Endodermal cell (in vitro differentiated cells): ENCODE measurements around the gene RABGGTA. TPM values are rescaled to one million over a fixed set of nuclear protein-coding genes. Genes with fewer than 3 reads are reported as not detected.

Experiments
- DNase-seq: peaks from one replicate; pipeline ENCODE4 v3.0.0-alpha.2; 2017
- H3K27ac ChIP-seq: 2 replicates; pipeline ENCODE4 v1.5.1; 2013; ENCODE audit warnings: mild to moderate bottlenecking, low read depth, low read length, moderate library complexity
- H3K27me3 ChIP-seq: 2 replicates; pipeline ENCODE4 v1.6.1; 2013; ENCODE audit warnings: mild to moderate bottlenecking, low read length, moderate library complexity; ENCODE audit not compliant: insufficient read depth, control insufficient read depth, poor library complexity, severe bottlenecking
- H3K36me3 ChIP-seq: 2 replicates; pipeline ENCODE4 v1.7.0; 2013; ENCODE audit warnings: mild to moderate bottlenecking, low read length, moderate library complexity; ENCODE audit not compliant: control insufficient read depth, insufficient read depth
- H3K4me1 ChIP-seq: one replicate; pipeline ENCODE4 v1.7.0; 2013; ENCODE audit warnings: low read length; ENCODE audit not compliant: control insufficient read depth, insufficient read depth
- H3K4me3 ChIP-seq: 2 replicates; pipeline ENCODE4 v1.5.1; 2013; ENCODE audit warnings: mild to moderate bottlenecking, low read length, moderate library complexity
- H3K9ac ChIP-seq: 2 replicates; pipeline ENCODE4 v1.6.1; 2013; ENCODE audit warnings: mild to moderate bottlenecking, low read length, moderate library complexity; ENCODE audit not compliant: poor library complexity, severe bottlenecking; ENCODE audit errors: extremely low read depth
- H3K9me3 ChIP-seq: 2 replicates; pipeline ENCODE4 v1.6.1; 2013; ENCODE audit warnings: mild to moderate bottlenecking, low read length, moderate library complexity; ENCODE audit not compliant: control insufficient read depth
- H3K27ac Mint-ChIP-seq: 2 replicates; pipeline ENCODE4 v1.8.0; 2020; ENCODE audit warnings: mixed read lengths
- H3K27me3 Mint-ChIP-seq: 2 replicates; pipeline ENCODE4 v1.8.0; 2021; ENCODE audit warnings: mild to moderate bottlenecking, mixed read lengths; ENCODE audit not compliant: insufficient read depth
- H3K36me3 Mint-ChIP-seq: 2 replicates; pipeline ENCODE4 v1.8.0; 2020; ENCODE audit warnings: low read depth, mixed read lengths
- H3K4me1 Mint-ChIP-seq: 2 replicates; pipeline ENCODE4 v1.8.0; 2020; ENCODE audit warnings: mixed read lengths
- H3K4me3 Mint-ChIP-seq: 2 replicates; pipeline ENCODE4 v1.8.0; 2020; ENCODE audit warnings: mild to moderate bottlenecking, moderate library complexity, mixed read lengths
- H3K9me3 Mint-ChIP-seq: 2 replicates; pipeline ENCODE4 v1.8.0; 2020; ENCODE audit warnings: mild to moderate bottlenecking, mixed read lengths
- CTCF ChIP-seq: fragments of 200-600 bp; sonication (generic); conservative IDR thresholded peaks from 2 replicates; pipeline ENCODE4 v1.5.0; 2021; ENCODE audit warnings: antibody characterized with exemption, mild to moderate bottlenecking
- WGBS, 2 experiments: methylation state at CpG; one replicate each; pipeline versions ENCODE4 v1.1.5 to v1.1.7; 2013; ENCODE audit warnings: missing lambda C conversion rate in 2 of 2, mixed read lengths in 1 of 2; ENCODE audit not compliant: insufficient coverage in 1 of 2, insufficient read length in 1 of 2; 5-methylcytosine and 5-hydroxymethylcytosine counted together
- total RNA-seq, 2 donors: library from RNA; stranded (reverse); fragmentation: NEBNext Ultra II Directional in 1 of 2; extraction: Animal tissue kit (Norgen Biotek cat#: 25700) in 1 of 2; gene quantifications; 2 replicates in 1 of 2; 3 replicates in 1 of 2; pipeline ENCODE4 v1.2.1, GENCODE V29; 2021

Gene RABGGTA
- total RNA-seq, 2 donors from 2014 or later, result 20.2 to 20.5 TPM

- Histone ChIP-seq H3K9me3 (no peaks in the 10 kb centered on the region), H3K27me3 (no peaks in the 10 kb centered on the region), H3K9ac (no peak overlapping the region), H3K36me3 (peaks cover 6% of the 10 kb centered on the region), H3K4me1 (no peaks in the 10 kb centered on the region), H3K27ac (no peak overlapping the region), H3K4me3 (no peak overlapping the region)
- TF ChIP-seq CTCF, result no peak
- Mint-ChIP-seq H3K4me3 (no peak overlapping the region), H3K9me3 (no peaks in the 10 kb centered on the region), H3K36me3 (peaks cover 5% of the 10 kb centered on the region), H3K27me3 (peaks cover 43% of the 10 kb centered on the region), H3K27ac (no peak overlapping the region), H3K4me1 (peaks cover 2% of the 10 kb centered on the region)
- 83 to 85% methylated on average over 1 to 2 of the region's 2 CpGs for WGBS, 2 experiments
- DNase-seq, result no peak
Measured at GRCh38 chr14:24313913-24314312, 42.5 kb upstream of the RABGGTA start.

- H3K9me3 ChIP-seq, result no peaks in the 10 kb centered on the region
- Mint-ChIP-seq H3K27me3 (peaks cover 34% of the 10 kb centered on the region), H3K27ac (no peak overlapping the region), H3K9me3 (no peaks in the 10 kb centered on the region), H3K4me1 (peaks cover 5% of the 10 kb centered on the region), H3K4me3 (no peak overlapping the region), H3K36me3 (peaks cover 8% of the 10 kb centered on the region)
- H3K4me3 ChIP-seq, result no peak overlapping the region
- H3K27ac ChIP-seq, result no peak overlapping the region
- 91% methylated on average over 7 to 9 of the region's 9 CpGs for WGBS, 2 experiments
- no peaks in the 10 kb centered on the region for H3K4me1 ChIP-seq
- DNase-seq, result no peak
- H3K27me3 ChIP-seq, result no peaks in the 10 kb centered on the region
- no peak overlapping the region for H3K9ac ChIP-seq
- peaks cover 11% of the 10 kb centered on the region for H3K36me3 ChIP-seq
- TF ChIP-seq CTCF, result no peak
Measured at GRCh38 chr14:24312736-24313507, 41.5 kb upstream of the RABGGTA start.

GRCh38 chr14:24311837-24312615, 40.6 kb upstream of the RABGGTA start:
- H3K4me3 ChIP-seq, result no peak overlapping the region
- no peak for TF ChIP-seq CTCF
- H3K36me3 ChIP-seq, result peaks cover 12% of the 10 kb centered on the region
- no peaks in the 10 kb centered on the region for H3K9me3 ChIP-seq
- DNase-seq, result no peak
- H3K36me3 Mint-ChIP-seq, result peaks cover 11% of the 10 kb centered on the region
- no peaks in the 10 kb centered on the region for H3K9me3 Mint-ChIP-seq
- H3K27me3 Mint-ChIP-seq, result peaks cover 25% of the 10 kb centered on the region
- WGBS, 2 experiments, result 88 to 100% methylated on average over 1 of the region's 1 CpG
- no peak overlapping the region for H3K27ac ChIP-seq
- H3K4me3 Mint-ChIP-seq, result no peak overlapping the region
- no peaks in the 10 kb centered on the region for H3K27me3 ChIP-seq
- H3K4me1 ChIP-seq, result no peaks in the 10 kb centered on the region
- H3K9ac ChIP-seq, result no peak overlapping the region
- no peak overlapping the region for H3K27ac Mint-ChIP-seq
- peaks cover 10% of the 10 kb centered on the region for H3K4me1 Mint-ChIP-seq
